T-cell (primary cell): ENCODE measurements around the gene PABPC3. TPM values are rescaled to one million over a fixed set of nuclear protein-coding genes. Genes with fewer than 3 reads are reported as not detected.

ENCODE experiments used
- ATAC-seq, 4 experiments: fragments of 200-7000 bp in 3 of 4; fragments of 150-1000 bp in 1 of 4; cut with Tn5 transposase; replicated peaks in 1 of 4; 1 replicate in 3 of 4; 2 replicates in 1 of 4; pipeline ENCODE4 v1.10.0; 2021; ENCODE audit warnings: moderate library complexity in 3 of 4, mild to moderate bottlenecking in 2 of 4, moderate number of reproducible peaks in 1 of 4
- CTCF ChIA-PET, 2 donors: fragments of 300-600 bp; sonication (Branson Sonifier 250); formaldehyde crosslinking; loops; one replicate each; lab custom pipeline; 2022; ENCODE audit warnings: antibody characterized with exemption in 2 of 2; lab: Charles Lee
- POLR2A ChIA-PET, 2 donors: fragments of 300-600 bp; sonication (Branson Sonifier 250); formaldehyde crosslinking; loops; one replicate each; lab custom pipeline; 2022; ENCODE audit warnings: antibody characterized with exemption in 2 of 2; lab: Charles Lee
- DNase-seq, 35 experiments: peaks; one replicate each; pipeline versions ENCODE4 v3.0.0 to v3.0.0-alpha.2; 2013 to 2023
- H3K27ac ChIP-seq: one replicate; pipeline ENCODE4 v1.5.1; 2013; ENCODE audit warnings: low read length
- H3K27me3 ChIP-seq, 2 experiments: replicated peaks in 1 of 2; 1 replicate in 1 of 2; 2 replicates in 1 of 2; pipeline versions ENCODE4 v1.6.1 to v1.7.0; 2013; ENCODE audit warnings: low read length in 1 of 2, mixed read lengths in 1 of 2; ENCODE audit not compliant: control insufficient read depth in 2 of 2, insufficient read depth in 2 of 2; ENCODE audit errors: extremely low read depth in 1 of 2
- H3K36me3 ChIP-seq, 2 donors: 1 replicate in 1 of 2; 2 replicates in 1 of 2; pipeline versions ENCODE4 v1.6.1 to v1.7.0; 2013; ENCODE audit warnings: low read length in 1 of 2; ENCODE audit not compliant: control insufficient read depth in 2 of 2, insufficient read depth in 1 of 2; ENCODE audit errors: extremely low read depth in 1 of 2
- H3K4me1 ChIP-seq, 2 experiments: 1 replicate in 1 of 2; 2 replicates in 1 of 2; pipeline versions ENCODE4 v1.6.1 to v1.7.0; 2013; ENCODE audit warnings: low read length in 2 of 2, mixed read lengths in 1 of 2; ENCODE audit not compliant: insufficient read depth in 2 of 2, control insufficient read depth in 1 of 2; ENCODE audit errors: extremely low read depth in 1 of 2
- H3K4me3 ChIP-seq, 2 donors: 1 replicate in 1 of 2; 2 replicates in 1 of 2; pipeline versions ENCODE4 v1.5.1 to v1.7.0; 2013; ENCODE audit warnings: mild to moderate bottlenecking in 2 of 2, low read length in 1 of 2, moderate library complexity in 1 of 2; ENCODE audit not compliant: control insufficient read depth in 1 of 2; ENCODE audit errors: extremely low read depth in 1 of 2
- H3K9me3 ChIP-seq: 2 replicates; pipeline ENCODE4 v1.7.0; 2013
- H3K27ac Mint-ChIP-seq, 2 donors: one replicate each; pipeline ENCODE4 v1.8.0; 2020 to 2021; ENCODE audit warnings: mild to moderate bottlenecking in 2 of 2, mixed read lengths in 2 of 2
- H3K27me3 Mint-ChIP-seq, 2 donors: one replicate each; pipeline ENCODE4 v1.8.0; 2021 to 2022; ENCODE audit warnings: mixed read lengths in 2 of 2
- H3K36me3 Mint-ChIP-seq: one replicate; pipeline ENCODE4 v1.8.0; 2021; ENCODE audit warnings: mixed read lengths
- H3K4me1 Mint-ChIP-seq, 3 donors: one replicate each; pipeline ENCODE4 v1.8.0; 2020 to 2022; ENCODE audit warnings: mixed read lengths in 3 of 3, mild to moderate bottlenecking in 1 of 3
- H3K4me3 Mint-ChIP-seq, 3 donors: one replicate each; pipeline ENCODE4 v1.8.0; 2020 to 2022; ENCODE audit warnings: mild to moderate bottlenecking in 3 of 3, mixed read lengths in 3 of 3, moderate library complexity in 3 of 3
- H3K9me3 Mint-ChIP-seq, 3 donors: one replicate each; pipeline ENCODE4 v1.8.0; 2020 to 2022; ENCODE audit warnings: mixed read lengths in 3 of 3
- WGBS: methylation state at CpG from one replicate; pipeline ENCODE4 v1.1.5; 2013; ENCODE audit warnings: missing lambda C conversion rate; ENCODE audit not compliant: insufficient coverage; 5-methylcytosine and 5-hydroxymethylcytosine counted together
- total RNA-seq, 35 experiments: library from RNA in 6 of 35; stranded (reverse) in 6 of 35; fragments of 120-200 nt in 1 of 35; gene quantifications; one replicate each; pipeline versions ENCODE4 v1.2.1 to v1.2.4 and lab custom pipeline; 2013 to 2026

Gene PABPC3
- total RNA-seq, 5 donors from 2014 or later (not counting 1 experiment from before 2014, with no cell fraction given) = 0.30 to 0.47 (median 0.32) TPM; not detected in 1

- Mint-ChIP-seq H3K27me3 (peaks cover 25 to 34% of the 10 kb centered on the region in 2 donors), H3K4me1 (no peaks in the 10 kb centered on the region), H3K27ac (no peak overlapping the region), H3K4me3 (no peak overlapping the region), H3K36me3 (no peaks in the 10 kb centered on the region), H3K9me3 (peaks cover 6 to 12% (median 12%) of the 10 kb centered on the region in 3 donors)
- ChIA-PET CTCF (no interaction called here), POLR2A (no interaction called here)
- Histone ChIP-seq H3K4me1 (no peaks in the 10 kb centered on the region), H3K27ac (no peak overlapping the region), H3K9me3 (no peaks in the 10 kb centered on the region), H3K36me3 (no peaks in the 10 kb centered on the region), H3K4me3 (no peak overlapping the region), H3K27me3 (peaks cover 0 to 6% of the 10 kb centered on the region in 2 experiments)
- DNase-seq = no peak
- 100% methylated on average over 1 of the region's 4 CpGs for WGBS
- no peak for ATAC-seq
Observed at GRCh38 chr13:25135896-25136295, 40.0 kb downstream of the PABPC3 start.

GRCh38 chr13:25136880-25137787 is 41.2 kb downstream of the PABPC3 start:
- H3K27ac ChIP-seq = no peak overlapping the region
- no peaks in the 10 kb centered on the region for H3K9me3 ChIP-seq
- H3K4me1 ChIP-seq = no peaks in the 10 kb centered on the region
- peaks cover 0 to 6% of the 10 kb centered on the region in 2 experiments for H3K27me3 ChIP-seq
- H3K4me3 ChIP-seq = no peak overlapping the region
- no peak overlapping the region for H3K4me3 Mint-ChIP-seq
- CTCF ChIA-PET = no interaction called here
- no peaks in the 10 kb centered on the region for H3K36me3 ChIP-seq
- peak overlapping the region in 1 of 2 donors; percentile 4 for H3K27ac Mint-ChIP-seq
- H3K9me3 Mint-ChIP-seq = peaks cover 6 to 12% (median 12%) of the 10 kb centered on the region in 3 donors
- H3K27me3 Mint-ChIP-seq = peaks cover 23 to 42% of the 10 kb centered on the region in 2 donors
- ATAC-seq = no peak
- H3K36me3 Mint-ChIP-seq = no peaks in the 10 kb centered on the region
- no peaks in the 10 kb centered on the region for H3K4me1 Mint-ChIP-seq
- DNase-seq = no peak
- 17% methylated on average over 3 of the region's 15 CpGs for WGBS
- POLR2A ChIA-PET = no interaction called here

GRCh38 chr13:25137788-25138115 is 41.8 kb downstream of the PABPC3 start:
- ChIA-PET CTCF (no interaction called here), POLR2A (no interaction called here)
- peaks cover 0 to 9% of the 10 kb centered on the region in 2 experiments for H3K27me3 ChIP-seq
- Mint-ChIP-seq H3K36me3 (no peaks in the 10 kb centered on the region), H3K4me3 (no peak overlapping the region), H3K9me3 (peaks cover 6 to 12% (median 12%) of the 10 kb centered on the region in 3 donors), H3K4me1 (no peaks in the 10 kb centered on the region), H3K27me3 (peaks cover 20 to 41% of the 10 kb centered on the region in 2 donors), H3K27ac (no peak overlapping the region)
- H3K4me3 ChIP-seq = no peak overlapping the region
- 83% methylated on average over 2 of the region's 3 CpGs for WGBS
- no peak overlapping the region for H3K27ac ChIP-seq
- H3K9me3 ChIP-seq = no peaks in the 10 kb centered on the region
- DNase-seq = no peak
- no peak for ATAC-seq
- no peaks in the 10 kb centered on the region for H3K36me3 ChIP-seq
- no peaks in the 10 kb centered on the region for H3K4me1 ChIP-seq

- H3K27ac Mint-ChIP-seq = no peak overlapping the region
- no peaks in the 10 kb centered on the region for H3K4me1 Mint-ChIP-seq
- peaks cover 19 to 38% of the 10 kb centered on the region in 2 donors for H3K27me3 Mint-ChIP-seq
- Histone ChIP-seq H3K27me3 (peaks cover 0 to 16% of the 10 kb centered on the region in 2 experiments), H3K9me3 (no peaks in the 10 kb centered on the region), H3K36me3 (no peaks in the 10 kb centered on the region), H3K27ac (no peak overlapping the region), H3K4me3 (no peak overlapping the region), H3K4me1 (no peaks in the 10 kb centered on the region)
- H3K36me3 Mint-ChIP-seq = no peaks in the 10 kb centered on the region
- CTCF ChIA-PET = interaction anchor here in 1 of 2 donors (0.5 kb wide), 1 partner anchor 27 kb away, joined by 7 read pairs; no protein-coding TSS in a partner anchor
- no peak for DNase-seq
- no peaks in the 10 kb centered on the region for H3K9me3 Mint-ChIP-seq
- no CpG with 5 or more reads among the region's 5 CpGs for WGBS
- ATAC-seq = no peak
- POLR2A ChIA-PET = no interaction called here
- no peak overlapping the region for H3K4me3 Mint-ChIP-seq
Observed at GRCh38 chr13:25141042-25141441, 45.1 kb downstream of the PABPC3 start.

GRCh38 chr13:25143706-25144105 is 47.8 kb downstream of the PABPC3 start:
- CTCF ChIA-PET = interaction anchor here in 1 of 2 donors (0.5 to 0.9 kb wide), 2 partner anchors 12 to 922 kb away, joined by 3 read pairs; no protein-coding TSS in a partner anchor
- DNase-seq (no peak), ATAC-seq (no peak)
- Mint-ChIP-seq H3K4me1 (no peaks in the 10 kb centered on the region), H3K36me3 (no peaks in the 10 kb centered on the region), H3K27me3 (peaks cover 7 to 21% of the 10 kb centered on the region in 2 donors), H3K27ac (no peak overlapping the region), H3K9me3 (no peaks in the 10 kb centered on the region), H3K4me3 (no peak overlapping the region)
- POLR2A ChIA-PET = no interaction called here
- Histone ChIP-seq H3K27ac (no peak overlapping the region), H3K36me3 (no peaks in the 10 kb centered on the region), H3K4me3 (no peak overlapping the region), H3K27me3 (peaks cover 0 to 16% of the 10 kb centered on the region in 2 experiments), H3K4me1 (no peaks in the 10 kb centered on the region), H3K9me3 (no peaks in the 10 kb centered on the region)
- WGBS = 100% methylated on average over 2 of the region's 7 CpGs

- DNase-seq = no peak
- H3K27ac Mint-ChIP-seq = no peak overlapping the region
Observed at GRCh38 chr13:25147638-25148401, 51.9 kb downstream of the PABPC3 start.

More at GRCh38 chr13:25147638-25148401, 51.9 kb downstream of the PABPC3 start:
- Histone ChIP-seq H3K9me3 (no peaks in the 10 kb centered on the region), H3K27me3 (peaks cover 0 to 18% of the 10 kb centered on the region in 2 experiments), H3K4me1 (no peaks in the 10 kb centered on the region), H3K4me3 (no peak overlapping the region), H3K27ac (no peak overlapping the region), H3K36me3 (no peaks in the 10 kb centered on the region)
- Mint-ChIP-seq H3K4me1 (no peaks in the 10 kb centered on the region), H3K4me3 (no peak overlapping the region), H3K9me3 (no peaks in the 10 kb centered on the region), H3K27me3 (peaks cover 19 to 31% of the 10 kb centered on the region in 2 donors), H3K36me3 (no peaks in the 10 kb centered on the region)
- WGBS = 25% methylated on average over 2 of the region's 4 CpGs
- ATAC-seq = no peak
- POLR2A ChIA-PET = no interaction called here
- CTCF ChIA-PET = no interaction called here
